Activated naive CD4-positive, alpha-beta T cell treated with Interleukin-2 at 50 U/mL for 16 hours (primary cell): ENCODE results near the gene GNB1L.

Experiments
- DNase-seq: peaks from one replicate; pipeline ENCODE4 v3.0.0-alpha.2; 2020

The GNB1L gene

DNA sequence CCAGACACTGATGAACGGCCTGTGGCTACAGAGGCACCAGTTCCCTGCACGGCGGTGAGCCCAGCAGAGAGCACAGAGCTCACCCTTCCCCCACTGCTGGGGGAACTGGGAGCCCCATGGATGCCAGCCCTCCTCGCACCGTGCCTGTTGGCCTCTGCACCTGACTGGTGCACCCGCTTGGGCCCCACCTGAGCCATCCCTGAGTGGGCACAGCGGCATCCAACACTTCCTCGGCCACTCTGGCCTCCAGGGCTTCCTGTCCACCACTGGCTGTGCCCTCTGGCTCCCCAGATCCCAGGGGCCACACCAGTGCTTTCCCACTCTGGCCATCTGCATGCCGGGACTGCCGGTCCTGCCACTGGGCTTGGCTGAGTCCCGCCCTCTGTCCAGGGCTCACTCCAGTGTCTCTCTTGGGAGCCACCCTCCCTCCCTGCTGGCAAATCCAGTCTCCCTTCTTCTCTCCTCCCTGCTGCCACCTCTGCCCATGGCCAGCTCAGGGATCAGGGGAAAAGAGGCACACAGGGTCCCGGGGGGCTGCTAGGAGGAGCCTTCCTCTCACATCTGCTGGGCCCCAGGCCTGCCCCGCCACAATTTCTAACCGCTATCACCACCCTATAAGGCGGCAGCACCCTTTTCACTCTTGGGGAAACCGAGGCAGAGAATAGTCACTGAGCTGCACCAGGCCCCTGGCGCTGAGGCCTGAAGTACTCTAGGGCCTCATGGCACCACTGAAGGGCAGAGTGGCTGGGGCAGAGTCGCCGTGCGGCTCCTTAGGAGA lies 33.0 kb downstream of the GNB1L start:
- DNase-seq = no peak

DNA sequence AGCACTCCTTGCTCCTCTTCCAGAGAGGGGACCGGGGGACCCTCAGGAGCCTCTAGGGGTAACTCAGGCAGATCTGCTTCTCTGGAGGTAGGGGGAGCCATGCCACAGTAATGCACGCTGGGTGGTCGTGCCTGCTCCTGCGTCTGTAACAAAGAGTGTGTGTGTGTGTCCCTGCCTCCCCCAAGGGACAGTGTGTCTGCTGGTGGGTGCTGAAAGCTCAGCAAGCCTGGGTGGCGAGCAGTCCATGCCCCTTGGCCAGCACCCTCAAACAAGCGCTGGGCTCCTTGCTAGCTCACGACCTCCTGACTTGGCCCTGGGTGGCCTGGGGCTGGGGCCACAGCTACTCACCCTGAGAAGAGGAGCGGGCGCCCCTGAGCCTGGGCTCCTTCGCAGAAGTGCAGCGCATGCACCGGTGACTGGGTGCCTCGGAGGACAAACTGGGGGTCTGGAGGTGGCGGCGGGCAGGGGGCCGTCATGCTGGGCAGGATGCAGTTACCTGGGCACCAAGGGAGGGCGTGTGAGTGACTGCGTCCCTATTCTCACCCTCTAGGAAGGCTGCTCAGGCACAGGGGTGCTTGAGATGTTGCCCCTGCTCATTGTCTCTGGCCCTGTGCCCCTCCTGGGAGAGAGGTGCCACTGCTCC lies 33.7 kb downstream of the GNB1L start:
- no peak for DNase-seq

DNA sequence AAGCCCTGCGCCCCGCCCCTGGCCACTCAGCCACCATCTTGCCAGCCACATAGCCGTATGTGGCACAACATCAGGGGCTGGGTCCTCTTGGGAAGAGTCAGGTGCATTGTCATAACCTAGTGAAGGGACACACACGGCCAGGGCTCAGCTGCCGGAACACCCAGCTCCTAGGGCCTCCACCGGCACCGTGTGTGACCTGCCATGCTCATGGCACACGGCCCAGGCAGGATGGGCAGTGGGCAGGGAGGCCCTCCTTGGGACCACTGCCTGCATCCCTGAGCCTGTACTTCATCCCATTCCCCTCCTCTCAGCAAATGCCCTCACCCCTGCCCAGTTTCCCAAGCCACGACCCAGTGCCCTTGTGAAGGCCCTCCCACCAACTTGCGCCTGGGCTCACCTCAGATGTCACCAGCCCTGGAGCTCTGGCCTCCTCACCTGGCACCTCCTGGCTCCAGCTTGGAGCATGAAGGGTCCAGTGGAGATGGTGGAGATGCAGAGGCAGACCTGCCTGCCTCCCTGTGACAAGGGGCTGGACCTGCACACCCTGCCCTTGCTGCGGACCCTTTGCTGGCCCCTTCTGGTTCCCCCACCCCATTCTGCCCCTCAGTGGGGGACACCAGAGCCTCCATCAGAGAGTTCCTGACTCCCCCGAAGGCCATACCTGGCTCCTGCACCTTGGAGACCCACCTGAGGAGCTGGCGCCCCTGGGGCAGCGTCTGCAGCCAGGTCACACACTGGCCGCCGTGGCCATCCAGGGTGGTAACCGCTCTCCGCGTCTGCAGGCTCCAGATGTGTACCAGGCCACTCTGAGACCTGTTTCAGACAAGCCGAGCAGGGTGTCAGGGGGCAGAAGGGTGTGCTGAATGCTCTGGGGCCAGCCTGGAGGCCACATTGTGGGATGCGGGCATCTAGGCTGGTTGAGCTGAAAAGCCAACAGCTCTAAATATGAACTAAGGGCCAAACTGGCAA lies 34.5 kb downstream of the GNB1L start:
- no peak for DNase-seq

DNA sequence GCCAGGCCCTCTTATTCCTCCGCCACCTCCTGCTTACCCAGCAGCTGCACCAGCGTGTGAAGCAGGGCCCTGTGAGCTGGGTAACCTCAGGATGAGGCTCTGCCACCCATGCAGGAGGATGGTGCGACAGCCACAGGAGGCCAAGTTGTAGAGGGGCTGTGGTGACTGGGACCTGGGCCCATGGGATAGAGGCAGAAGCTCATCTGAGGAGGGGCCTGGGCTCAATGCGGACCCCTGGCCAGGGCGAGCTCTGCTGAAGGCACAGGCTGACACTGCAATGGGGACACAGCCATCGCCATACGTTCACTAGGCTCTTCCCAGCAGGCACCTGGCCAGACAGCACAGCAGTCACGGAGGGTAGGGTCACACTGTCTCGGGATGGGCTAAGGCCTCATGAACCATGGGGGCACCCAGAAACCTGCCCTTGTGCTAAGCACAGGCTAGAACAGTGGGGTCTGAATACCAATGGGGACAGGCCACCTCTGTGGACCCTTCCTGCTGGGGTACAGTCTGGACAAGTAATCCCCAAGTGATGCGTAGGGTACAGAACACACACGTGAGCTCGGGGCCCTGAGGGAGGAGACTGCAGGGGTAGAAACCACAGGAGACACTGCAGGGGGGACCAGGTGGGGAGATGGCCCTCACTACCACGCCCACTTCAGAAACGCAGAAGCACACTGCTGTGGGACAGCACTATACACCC lies 35.3 kb downstream of the GNB1L start:
- DNase-seq = no peak

DNA sequence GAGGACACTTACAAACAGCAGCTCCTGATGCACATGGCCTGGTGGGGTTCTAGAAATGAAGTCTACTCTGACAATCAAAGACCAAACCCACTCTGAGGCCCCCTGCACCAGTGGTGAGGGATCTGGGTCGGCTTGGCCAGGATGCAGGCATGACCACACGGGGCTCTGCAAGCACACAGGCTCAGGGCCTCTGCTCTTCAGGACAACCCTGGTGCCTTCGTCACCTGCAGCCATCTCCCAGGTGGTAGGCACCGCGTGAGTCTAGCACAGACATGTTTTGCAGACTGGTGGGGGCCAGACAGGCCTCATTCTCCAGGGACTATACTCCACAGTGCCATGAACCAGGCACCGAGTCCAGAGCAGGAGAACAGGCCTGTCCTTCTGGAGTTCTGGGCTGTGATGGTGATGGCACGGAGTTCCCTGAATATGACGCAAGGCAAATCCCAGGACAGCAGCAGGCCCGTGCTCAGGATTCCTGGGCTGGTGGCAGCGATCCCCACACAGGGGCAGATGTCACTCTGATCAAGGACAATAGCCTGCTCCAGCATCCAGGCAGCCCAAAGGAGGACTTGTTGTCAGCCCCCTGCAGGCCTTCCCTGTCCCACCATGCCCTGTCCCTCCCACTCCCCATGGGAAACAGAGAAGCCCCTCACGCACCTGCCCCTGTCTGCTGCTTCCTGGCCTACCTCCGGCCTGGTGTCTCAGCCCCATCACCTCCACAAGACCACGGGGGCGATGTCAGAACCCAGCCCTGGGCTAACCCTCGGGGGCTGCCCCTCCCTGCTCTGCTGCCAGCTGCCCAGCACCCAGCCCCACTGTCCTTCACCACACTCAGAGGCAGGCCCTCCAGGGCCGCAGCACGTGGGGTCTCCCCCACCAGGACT lies 36.1 kb downstream of the GNB1L start:
- no peak for DNase-seq

DNA sequence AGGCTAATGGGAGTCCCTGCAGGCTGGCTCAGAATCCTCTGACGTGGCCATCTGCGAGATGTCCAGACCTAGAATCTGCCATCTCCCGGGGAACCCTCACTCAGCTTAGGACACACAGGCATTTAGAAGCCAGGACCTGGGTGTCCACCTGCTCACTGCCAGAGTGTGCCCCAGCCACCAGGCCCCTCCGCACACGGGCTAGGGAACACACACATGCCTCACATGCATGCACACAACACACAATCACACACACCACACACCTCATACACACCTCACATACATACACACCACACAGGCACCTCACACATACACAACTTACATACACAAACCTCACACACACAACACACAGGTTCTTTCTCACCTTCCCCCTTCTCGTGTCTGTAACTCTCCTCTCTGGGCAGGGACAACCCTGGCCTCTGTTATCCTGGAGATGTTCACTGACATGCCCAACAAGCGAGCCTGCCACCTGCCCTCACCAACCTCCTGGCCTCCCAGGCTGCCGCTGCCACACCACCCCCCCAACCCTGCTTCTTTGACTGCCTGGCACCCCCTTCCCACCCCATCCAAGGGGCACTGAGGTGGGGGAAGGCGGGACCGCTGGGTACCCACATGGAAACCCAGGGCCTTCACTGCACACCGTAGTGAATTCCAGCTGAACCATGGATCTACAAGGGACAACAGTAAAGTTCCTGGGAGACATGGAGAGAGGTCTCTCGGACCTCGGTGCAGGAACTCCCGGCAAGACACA lies 38.1 kb downstream of the GNB1L start:
- DNase-seq = no peak

DNA sequence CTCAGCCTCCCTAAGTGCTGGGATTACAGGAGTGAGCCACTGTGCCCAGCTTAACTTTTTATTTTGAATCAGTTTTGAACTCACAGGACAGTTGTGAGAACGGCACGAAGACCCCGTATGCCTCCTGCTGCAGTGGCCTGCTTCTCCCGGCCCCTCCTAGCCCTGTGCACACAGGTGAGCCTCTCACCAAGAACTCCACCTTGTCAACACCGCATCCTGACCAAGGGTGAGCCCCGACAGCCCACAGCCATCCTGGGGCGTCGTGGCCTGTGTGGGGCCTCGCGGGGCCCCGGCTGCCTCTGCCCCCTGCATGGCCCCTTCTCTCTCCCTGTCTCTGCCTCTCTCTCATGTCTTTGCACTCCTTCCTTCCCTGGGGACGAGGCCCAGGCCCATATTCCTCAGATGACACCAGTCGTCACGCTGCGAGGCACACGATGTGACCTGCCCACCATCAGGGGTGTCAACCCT lies 38.8 kb downstream of the GNB1L start:
- no peak for DNase-seq

DNA sequence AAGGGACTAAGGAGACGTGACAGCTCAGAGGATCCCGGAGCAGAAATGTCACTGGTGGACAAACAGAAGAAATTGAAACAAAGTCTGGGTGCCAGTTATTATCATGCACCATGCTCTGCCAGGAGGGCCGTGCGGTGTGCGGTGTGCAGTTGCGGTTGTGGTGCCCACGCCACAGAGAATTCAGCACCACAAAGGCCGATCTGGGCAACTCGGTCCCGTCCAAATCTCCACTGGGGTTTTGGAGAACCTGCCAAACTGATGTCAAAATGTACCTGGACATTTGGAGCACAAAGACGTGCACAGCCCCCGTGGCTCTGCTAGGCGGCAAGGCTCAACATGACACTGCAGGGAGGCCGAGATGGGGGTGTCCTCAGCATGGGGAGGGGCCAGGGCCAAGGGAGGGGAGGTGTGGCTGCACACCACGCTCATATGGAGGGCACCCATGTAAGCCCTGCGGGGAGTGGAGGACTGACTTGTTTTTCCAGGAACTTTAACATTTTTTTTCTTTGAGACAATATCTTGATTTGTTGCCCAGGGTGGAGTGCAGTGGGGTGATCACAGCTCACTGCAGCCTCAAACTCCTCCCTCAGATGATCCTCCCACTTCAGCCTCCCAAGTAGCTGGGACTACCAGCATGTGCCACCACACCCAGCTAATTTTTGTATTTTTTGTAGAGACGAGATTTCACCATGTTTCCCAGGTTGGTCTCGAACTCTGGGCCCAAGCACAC lies 39.4 kb downstream of the GNB1L start:
- no peak for DNase-seq

DNA sequence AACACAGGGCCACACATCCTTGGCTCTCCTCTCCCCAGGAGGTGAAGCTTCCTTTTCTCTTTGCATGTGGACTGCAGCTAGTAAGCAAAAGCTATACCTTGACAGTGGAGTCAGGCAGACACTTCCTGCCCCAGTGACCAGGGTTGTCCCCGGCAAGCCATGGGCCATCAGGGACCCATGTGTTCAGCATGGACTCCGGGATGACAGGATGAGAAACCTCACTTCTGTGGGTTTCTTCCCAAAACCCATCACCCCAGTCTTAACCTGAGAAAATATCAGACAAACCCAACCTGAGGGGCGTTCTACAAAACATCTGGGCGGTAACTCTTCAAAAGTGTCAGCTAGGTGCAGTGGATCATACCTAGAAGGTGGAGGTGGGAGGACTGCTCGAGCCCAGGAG lies 40.2 kb downstream of the GNB1L start:
- no peak for DNase-seq

DNA sequence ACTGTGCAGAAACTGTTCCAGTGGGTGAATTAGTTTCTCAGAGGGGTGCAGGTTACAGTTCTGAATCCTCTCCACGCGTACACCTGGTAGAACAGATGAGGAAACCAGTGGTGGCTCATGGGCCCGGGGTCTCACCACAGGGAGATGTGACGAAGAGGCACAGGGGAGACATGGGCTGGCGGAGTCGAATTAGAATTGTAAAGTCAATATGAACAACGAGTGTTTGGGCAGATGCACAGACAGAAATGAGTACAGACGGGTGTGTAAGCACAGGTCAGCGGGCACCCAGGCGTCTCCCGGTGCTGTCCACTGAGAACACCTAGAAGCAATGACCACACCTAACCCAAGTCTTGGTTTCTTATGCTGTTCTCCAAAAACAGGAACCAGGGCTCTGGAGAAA lies 41.8 kb downstream of the GNB1L start:
- no peak for DNase-seq

DNA sequence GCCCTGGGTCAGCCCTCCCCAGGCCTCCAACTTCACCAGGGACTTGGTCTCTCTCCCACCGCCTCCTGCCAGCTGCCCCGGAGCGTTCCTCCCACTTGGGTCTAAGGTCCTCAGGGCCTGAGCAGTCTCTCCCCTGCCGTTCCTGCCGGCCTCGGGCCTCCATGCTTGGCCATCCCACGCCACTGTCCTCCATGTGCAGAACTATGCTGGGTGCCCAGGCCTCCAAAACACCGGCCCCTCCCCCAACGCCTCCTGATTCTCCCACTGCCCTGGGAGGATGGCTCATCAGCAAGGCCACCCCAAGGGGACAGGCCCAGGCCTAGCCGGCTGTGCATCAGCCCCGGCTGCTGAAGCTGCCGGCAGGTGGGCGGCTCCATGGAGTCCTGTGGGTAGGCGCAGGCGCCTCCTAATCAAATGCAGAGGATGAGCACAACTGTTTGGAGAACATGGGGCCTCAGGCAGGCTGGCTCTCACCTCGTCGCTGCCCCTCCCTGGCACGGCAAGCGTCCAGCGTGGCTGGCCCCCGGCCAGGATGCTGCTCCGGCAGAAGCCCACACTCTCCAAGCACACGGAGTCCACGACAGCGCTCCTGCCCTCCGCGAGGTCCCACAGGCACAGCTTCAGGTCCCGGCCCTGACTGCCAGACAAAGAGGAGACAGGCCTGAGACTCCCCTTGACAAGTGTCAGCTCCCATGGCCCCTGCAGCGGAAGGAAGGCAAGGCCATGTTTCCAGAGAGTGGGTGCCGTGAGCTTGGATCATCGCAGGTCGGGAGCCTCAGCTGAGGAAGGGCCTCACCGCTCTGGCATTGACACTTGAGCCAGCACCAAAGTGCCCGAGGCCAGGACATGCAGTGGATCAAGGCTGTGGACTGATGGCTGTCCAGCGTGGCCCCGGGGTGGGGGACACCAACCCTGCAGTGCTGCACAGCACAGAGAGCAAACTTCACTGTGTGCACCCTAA lies 42.6 kb downstream of the GNB1L start:
- DNase-seq = no peak

DNA sequence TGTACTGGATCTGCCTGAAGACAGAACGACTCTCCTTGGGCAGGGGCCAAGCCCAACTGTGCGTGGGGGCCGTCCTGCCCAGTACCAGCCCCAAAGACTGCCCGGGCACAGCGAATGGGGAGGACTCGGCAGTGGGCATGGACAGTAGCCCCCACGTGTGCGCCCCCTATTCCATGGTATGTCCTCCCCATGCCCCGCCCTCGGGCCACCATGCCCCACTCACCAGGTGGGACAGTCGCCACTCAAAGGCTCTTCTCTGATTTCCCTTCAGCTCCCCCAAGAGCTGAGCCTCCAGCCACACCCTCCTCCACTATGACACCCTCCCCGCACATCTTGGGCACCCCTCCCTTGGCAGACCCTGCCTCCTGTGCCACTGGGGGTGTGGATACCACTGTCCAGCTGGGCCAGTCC lies 43.5 kb downstream of the GNB1L start:
- DNase-seq = no peak

DNA sequence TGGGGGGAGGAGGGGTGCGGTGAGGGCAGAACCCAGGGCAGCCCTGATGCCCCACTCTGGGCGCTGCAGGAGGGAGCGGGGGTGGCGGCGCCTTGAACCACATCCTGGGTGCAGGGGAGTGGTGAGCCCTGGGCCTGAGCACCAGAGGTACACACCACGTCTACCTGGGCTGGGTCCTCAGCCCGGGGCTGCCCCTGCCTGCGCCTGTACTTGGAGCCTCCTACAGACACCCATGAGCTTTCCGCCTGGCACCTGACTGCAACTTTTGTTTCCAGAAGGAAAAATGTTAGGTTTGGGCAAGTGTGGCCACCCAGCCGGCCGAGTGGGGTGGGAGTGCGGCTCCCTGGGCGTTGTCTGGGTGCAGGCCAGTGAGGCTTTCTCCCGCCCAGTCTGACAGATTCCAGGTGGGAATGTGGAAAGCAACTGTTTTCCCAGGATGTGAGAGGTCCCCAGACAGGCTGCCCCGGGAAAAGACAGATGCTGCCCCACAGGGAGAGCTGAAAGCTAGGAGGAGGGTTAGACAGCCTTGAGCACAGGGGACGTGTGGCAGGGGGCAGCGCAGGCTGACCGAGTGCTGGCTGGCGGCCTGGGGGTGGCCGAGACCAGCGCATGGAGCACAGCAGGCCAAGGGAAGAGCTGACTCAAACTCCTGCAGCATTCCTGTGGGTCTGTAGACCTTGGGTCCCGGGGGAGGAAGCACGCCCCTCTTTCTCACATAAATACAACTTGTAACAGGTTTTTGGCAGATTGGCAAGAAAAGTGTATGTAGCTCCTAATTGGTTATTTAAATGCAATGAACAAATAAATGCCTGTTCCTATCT lies 44.1 kb downstream of the GNB1L start:
- DNase-seq = no peak

DNA sequence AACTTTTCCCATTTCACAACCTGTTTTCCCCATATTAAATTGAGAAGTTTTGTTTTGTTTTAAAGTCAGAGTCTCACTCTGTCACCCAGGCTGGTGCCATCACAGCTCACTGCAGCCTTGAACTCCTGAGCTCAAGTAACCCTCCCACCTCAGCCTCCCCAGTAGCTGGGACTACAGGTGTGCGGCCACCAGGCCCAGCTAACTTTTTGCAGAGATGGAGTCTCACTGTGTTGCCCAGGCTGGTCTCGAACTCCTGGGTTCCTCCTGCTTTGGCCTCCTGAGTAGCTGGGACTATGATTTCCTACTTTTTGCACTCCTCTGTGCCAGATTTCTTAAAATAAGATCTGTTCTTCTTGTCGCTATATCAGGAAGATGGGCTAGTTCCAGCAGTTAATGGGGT lies 44.9 kb downstream of the GNB1L start:
- no peak for DNase-seq

DNA sequence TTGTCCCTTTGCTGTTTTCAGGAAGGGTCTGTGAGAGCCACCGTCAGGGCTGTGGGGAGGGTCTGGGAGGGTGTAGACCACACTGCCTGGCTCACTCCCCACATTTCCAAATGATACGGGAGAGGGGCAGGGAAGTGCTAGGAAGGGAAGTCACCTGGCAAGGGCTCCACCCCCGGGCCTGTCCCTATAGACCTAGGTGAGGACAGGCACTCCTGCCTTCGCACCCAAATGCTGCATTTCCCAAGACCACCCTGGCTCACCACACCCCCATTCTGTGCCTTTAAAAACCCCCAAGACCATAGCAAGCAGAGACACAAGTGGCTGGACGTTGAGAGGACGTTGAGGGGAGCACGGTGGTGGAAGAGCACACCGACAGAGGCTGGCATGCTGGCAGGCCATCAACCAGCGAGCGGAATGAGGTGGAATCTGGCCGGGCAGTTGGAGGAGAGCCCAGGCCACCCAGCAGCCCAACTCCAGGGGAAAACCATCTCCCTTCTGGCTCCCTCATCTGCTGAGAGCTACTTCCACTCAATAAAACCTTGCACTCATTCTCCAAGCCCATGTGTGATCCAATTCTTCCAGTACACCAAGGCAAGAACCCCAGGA lies 45.7 kb downstream of the GNB1L start:
- no peak for DNase-seq

DNA sequence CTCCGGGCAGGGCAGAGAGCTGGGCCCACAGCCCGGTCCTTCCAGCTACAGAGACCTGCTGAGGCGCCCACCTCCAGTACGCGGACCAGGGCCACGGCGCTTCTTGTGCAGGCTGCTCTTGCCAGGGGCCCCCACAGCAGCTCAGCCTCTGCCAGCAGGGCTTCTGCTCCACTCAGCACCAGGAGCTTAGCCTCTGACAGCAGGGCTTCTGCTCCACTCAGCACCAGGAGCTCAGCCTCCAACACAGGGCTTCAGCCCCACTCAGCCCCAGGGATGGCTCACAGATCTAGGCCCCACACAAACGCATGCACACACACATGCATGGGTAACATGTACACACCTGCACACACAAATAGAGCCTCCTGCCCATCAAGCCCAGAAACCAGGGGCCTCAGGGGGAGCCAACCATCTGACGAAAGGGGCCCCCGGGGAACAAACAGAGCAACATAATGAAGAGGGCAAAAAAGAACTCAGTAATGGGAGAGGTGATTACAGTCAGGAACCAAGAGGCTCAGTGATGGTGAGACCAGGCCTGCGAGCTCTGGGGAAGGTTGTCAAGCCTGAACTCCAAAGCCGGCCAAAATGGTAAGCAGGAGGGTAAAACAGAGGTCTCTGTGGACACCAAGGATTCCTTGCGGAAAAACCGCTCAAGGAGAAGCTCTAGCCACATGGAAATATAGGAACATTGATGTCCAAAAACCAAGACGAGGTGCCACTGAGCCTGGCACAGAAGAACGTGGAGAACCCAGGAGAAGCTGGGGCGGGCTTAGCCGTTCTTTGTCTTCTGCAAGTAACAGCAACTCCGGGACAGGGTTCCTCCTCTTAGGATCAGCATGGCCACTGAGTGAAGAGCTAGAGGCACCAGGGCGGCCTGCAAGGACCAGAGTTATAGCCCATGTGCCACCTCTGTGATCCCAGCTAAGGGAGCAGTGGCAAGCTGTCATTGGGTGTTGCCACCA lies 46.5 kb downstream of the GNB1L start:
- no peak for DNase-seq
